Measurements from ENCODE around the gene MS4A4E. TPM values are rescaled to one million over a fixed set of nuclear protein-coding genes. Genes with fewer than 3 reads are reported as not detected.

MS4A4E gene
- total RNA-seq, 1 donor, result not detected

DNA sequence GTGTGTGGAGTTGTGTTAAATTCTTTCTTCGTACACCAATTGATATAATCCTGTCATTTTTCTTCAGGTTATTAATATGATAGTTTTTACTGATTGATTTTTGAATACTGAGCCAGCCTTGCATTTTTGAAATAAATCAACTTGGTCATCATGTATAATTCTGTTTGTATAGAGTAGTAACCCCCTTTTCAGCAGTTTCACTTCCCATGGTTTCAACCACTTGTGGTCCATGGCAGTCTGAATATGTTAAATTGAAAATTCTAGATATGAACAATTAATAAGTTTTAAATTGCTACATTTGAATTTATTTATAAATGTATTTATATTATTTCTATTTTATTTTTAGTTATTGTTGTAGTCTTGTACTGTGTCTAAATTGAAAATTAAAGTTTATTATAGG, 92.7 kb downstream of the MS4A4E start:
- no peak for DNase-seq (ENCODE audit: low read depth)
- H3K4me3 ChIP-seq (ENCODE audit: low read depth, low read length), result no peak overlapping the region
- TF ChIP-seq, protein P1, sequence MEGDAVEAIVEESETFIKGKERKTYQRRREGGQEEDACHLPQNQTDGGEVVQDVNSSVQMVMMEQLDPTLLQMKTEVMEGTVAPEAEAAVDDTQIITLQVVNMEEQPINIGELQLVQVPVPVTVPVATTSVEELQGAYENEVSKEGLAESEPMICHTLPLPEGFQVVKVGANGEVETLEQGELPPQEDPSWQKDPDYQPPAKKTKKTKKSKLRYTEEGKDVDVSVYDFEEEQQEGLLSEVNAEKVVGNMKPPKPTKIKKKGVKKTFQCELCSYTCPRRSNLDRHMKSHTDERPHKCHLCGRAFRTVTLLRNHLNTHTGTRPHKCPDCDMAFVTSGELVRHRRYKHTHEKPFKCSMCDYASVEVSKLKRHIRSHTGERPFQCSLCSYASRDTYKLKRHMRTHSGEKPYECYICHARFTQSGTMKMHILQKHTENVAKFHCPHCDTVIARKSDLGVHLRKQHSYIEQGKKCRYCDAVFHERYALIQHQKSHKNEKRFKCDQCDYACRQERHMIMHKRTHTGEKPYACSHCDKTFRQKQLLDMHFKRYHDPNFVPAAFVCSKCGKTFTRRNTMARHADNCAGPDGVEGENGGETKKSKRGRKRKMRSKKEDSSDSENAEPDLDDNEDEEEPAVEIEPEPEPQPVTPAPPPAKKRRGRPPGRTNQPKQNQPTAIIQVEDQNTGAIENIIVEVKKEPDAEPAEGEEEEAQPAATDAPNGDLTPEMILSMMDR (IDR thresholded peaks at IDR 0.05; ENCODE audit: insufficient read depth, low read depth, low read length), result no peak

Small RNA genes within 50 kb of the gene (small RNA-seq; reads per million reads assigned to genes)
- not detected for gene MIR6503

Other genes starting within 250 kb of the MS4A4E start
- not detected in 2 replicates for gene OOSP4B, start 226.0 kb downstream of the MS4A4E start, total RNA-seq
- gene OOSP2, start 202.7 kb downstream of the MS4A4E start, total RNA-seq, result not detected in 2 replicates
- not detected in 2 replicates for gene MS4A3, start 186.5 kb downstream of the MS4A4E start, total RNA-seq
- not detected in 2 replicates for gene MS4A2, start 154.5 kb downstream of the MS4A4E start, total RNA-seq
- gene MS4A6A, start 60.1 kb downstream of the MS4A4E start, total RNA-seq, result not detected in 2 replicates
- gene MS4A4A, start 37.5 kb upstream of the MS4A4E start, total RNA-seq, result not detected in 2 replicates
- not detected in 2 replicates for gene MS4A6E, start 84.1 kb upstream of the MS4A4E start, total RNA-seq
- not detected in 2 replicates for gene MS4A7, start 135.4 kb upstream of the MS4A4E start, total RNA-seq
- gene MS4A14, start 153.3 kb upstream of the MS4A4E start, total RNA-seq, result not detected in 2 replicates
- gene MS4A5, start 186.4 kb upstream of the MS4A4E start, total RNA-seq, result not detected in 2 replicates
- not detected in 2 replicates for gene MS4A1, start 212.7 kb upstream of the MS4A4E start, total RNA-seq
- gene MS4A12, start 249.6 kb upstream of the MS4A4E start, total RNA-seq, result not detected in 2 replicates

Measured in fibroblast of villous mesenchyme (primary cell).